GM18499 (cell line): Measurements from ENCODE around the gene LRRC1.
"Not testable (repeated sequence)": the region's sequence is repeated elsewhere in the genome, so short reads cannot be mapped to it uniquely, and the experiment has no call there.

Experiments used
- ATAC-seq: cut with Tn5 transposase; IDR thresholded peaks from one replicate; pipeline ENCODE4 v1.9.1; 2021; ENCODE audit warnings: moderate number of reproducible peaks; ENCODE audit not compliant: insufficient read depth, unreplicated experiment

The LRRC1 gene

GRCh38 chr6:53790886-53791285 lies 3.9 kb upstream of the LRRC1 start:
- ATAC-seq = no peak

DNA sequence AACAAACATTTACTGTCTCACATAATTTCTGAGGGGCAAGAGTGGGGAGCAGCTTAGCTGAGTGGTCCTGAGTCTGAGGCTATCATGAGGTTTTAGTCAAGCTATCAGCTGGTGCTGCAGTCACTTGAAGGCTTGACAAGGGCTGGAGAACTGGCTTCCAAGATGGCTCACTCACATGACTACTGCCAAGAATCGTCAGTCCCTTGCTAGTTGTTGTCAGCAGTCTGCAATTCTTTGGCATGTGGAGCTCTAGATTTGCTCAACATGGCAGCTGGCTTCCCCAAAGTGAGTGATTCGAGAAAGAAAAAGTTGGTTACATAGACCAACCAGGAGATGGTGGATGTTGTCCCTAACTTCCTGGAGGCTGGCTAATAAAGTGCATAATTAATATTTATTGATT lies 2.8 kb upstream of the LRRC1 start:
- ATAC-seq = no peak

DNA sequence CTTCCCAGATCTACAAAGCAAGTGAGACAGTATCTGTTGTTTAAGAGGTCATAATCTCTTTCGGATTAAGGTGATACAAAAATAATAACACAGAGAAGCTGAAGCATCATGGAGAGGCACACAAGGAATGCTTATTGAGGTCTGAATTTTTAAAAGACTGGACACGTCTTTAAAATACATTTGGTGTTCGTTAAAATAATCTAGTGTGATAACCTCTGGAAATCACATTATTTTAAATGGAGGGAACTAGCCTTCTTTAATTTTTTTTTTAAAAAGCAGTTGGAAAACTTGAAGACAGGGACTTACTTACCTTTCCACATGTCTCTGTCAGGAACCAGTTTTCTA lies 1.9 kb upstream of the LRRC1 start:
- ATAC-seq = no peak

GRCh38 chr6:53793318-53794136 lies 1.3 kb upstream of the LRRC1 start:
- ATAC-seq = peak; percentile 26

DNA sequence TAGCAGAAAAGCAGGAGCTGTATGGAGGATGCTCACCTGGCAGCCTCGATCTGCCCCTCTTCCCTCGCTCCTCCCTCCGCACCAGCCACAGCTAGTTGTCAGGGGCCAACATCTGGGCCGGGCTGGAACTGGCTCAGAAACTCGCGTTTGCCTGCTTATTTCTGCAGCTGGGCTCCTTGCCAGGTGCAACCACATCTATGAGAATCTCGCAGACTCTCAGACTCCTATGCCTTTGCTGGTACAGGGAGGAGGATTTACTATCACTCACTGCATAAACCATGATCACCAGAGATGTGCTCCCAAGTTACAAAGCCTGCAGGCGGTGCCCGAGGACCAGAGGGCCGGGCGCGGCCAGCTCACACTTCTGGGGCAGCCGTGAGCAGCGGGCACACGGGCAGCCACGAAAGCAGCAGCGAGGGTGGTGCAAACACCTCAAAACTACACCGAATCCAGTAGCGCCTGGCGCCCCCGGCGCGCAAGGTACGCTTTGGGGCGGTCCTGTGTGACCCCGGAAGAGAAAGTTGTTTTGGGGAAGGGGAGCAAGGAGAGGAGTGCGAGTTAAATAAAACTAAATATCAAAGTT lies 577 bp upstream of the LRRC1 start:
- peak; percentile 36 for ATAC-seq

DNA sequence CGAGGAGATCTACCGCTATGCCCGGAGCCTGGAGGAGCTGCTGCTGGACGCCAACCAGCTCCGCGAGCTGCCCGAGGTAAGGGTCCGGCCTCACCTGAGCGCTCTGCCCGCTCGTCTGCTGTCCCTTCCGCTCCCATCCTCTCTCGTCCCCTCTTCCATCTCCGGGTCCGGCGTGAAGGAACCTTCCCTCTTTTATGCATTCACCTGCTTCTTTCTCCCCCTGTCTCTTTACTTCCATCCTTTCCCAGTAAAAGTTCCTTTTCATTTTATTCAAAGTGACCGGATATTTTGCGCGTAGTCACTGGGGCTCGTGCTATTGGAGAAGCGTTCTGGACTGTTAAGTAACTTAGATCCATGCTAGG lies 516 bp downstream of the LRRC1 start:
- peak; percentile 4 for ATAC-seq

GRCh38 chr6:53795702-53796450 lies 1.1 kb downstream of the LRRC1 start:
- no peak for ATAC-seq

GRCh38 chr6:53796451-53796780 lies 1.6 kb downstream of the LRRC1 start:
- ATAC-seq = no peak

- no peak for ATAC-seq
Measured at GRCh38 chr6:53796791-53797190, 2.0 kb downstream of the LRRC1 start.

DNA sequence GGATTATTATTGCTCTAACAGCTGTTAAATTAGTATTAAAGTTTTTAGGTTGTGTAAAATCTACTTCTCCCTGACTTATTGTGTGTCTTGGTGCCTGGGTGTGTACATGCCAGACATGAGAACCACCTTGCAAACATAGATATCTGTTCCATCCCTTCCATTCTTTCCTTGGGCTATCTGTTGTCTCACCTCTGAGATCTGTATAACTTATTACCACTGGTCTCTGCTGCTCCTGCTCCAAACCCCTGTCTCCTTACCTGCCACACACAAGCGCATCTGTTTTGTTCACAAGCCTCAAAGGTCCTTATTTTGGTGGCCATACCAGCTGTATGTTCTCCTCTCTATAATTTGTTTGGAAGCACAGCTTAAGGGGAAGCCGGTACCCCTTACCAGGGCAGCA lies 2.5 kb downstream of the LRRC1 start:
- ATAC-seq = no peak

DNA sequence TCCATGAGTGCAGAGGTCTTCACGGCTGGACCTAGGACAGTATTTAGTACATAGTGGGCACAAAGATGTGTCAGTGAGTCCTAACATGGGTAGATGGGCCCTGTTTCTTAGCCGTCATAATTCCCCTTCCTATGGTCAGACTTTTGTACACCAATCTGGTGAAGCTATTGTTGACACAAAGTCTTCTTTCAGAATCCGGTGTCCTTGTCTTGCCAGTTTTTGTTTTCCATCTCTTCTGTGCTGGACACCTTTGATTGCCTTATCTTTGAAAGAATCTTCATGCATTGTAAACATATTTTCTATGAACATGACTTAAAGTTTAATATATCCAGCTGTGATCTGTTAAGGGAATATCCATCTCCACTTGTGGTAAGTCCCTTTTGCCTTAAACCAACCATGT lies 4.5 kb downstream of the LRRC1 start:
- ATAC-seq = no peak

DNA sequence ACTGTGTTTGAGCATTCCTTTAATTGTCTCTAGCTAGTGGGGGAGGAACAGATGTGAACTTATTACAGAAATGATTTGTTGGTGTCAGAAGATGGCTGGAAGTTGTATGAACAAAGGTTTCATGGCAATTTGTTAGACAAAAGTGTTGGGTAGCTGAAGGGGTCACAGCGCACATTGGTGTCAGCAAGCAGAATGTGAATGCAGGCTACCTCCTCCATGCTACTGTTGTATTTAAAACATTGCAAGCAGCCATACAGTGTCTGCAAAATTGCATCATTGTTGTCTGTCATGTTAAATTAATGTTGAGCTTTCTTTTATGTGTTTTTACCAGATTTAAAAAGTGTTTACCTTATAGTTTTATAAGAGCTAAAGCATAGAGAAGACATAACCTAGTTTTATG lies 6.2 kb downstream of the LRRC1 start:
- ATAC-seq = no peak

DNA sequence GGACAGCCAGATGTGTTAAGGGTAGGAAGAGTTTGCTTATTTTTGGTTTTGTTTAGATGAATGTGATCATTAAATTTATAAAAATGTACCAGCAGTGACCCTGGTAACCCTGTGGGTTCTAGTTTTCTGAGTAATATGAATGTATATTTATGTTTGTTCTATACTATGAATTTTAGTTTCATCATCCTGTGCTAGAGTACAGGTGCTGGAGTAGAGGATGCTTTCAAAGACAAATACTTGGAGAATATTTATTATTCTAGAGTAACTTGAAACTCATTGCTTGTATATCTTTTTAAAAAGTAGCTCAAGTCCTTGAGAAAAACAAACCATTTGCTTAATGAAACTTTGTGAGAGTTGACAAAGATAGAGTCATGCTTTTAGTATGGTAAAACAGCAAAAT lies 7.8 kb downstream of the LRRC1 start:
- ATAC-seq = no peak

GRCh38 chr6:53803081-53803860 lies 8.5 kb downstream of the LRRC1 start:
- ATAC-seq = no peak

- no peak for ATAC-seq
Measured at GRCh38 chr6:53805016-53805415, 10.2 kb downstream of the LRRC1 start.

DNA sequence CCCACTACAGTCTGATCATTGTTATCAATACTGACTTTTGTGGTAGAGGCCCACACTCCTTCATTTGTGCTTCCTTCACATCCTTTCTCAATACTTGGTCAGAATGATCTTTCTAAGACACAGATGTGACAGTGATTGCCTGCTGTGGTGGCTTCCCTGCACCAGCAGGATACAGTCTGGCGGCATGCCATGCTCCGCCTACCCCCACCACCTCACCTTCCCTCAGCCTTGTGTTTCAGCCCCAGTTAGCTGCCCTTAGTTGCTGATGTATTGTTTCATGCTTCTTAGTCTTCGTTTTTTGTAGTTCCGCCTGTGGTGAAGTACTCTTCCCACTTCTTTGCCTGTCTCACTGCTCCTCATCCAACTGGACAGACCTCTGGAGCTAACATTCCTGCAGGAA lies 10.9 kb downstream of the LRRC1 start:
- no peak for ATAC-seq

DNA sequence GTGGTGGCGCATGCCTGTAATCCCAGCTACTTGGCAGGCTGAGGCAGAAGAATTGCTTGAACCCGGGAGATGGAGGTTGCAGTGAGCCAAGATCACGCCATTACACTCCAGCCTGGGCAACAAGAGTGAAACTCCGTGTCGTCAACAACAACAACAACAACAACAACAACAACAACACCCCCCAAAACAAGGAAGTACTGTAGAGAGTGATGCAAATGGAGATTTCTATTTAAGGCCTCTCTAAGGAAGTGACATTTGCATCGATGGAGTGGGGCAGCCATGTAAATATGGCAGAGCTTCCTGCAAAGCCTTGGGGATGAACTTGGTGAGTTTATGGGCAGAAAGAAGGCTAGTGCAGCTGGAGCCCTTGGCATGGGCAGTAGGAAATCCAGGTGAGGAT lies 12.8 kb downstream of the LRRC1 start:
- not testable (repeated sequence) for ATAC-seq

DNA sequence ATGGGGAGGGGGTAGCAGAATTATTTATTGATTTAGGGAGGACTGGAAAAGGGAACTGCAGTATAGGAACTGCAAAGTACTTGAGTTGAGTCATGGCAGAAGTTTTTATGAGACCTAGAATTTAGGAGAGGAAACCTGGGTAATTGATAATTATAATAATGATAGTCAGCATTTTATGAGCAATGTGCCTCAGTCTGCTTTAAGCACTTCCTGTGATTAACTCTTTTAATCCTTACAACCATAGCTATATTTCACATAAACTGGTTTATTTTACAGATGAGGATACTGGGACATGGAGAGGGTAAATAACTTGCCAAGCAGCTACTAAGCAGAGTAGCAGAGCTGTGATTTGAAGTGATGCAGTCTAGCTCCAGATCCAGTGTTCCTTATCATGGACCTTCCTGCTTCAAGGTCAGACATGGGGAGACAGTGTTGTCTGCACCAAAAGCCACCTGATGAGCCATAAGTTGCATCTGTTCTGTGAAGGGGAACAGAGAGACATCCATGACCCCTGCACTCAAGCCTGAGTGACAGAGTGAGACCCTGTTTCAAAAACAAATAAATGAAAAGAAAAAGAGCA lies 13.6 kb downstream of the LRRC1 start:
- no peak for ATAC-seq

DNA sequence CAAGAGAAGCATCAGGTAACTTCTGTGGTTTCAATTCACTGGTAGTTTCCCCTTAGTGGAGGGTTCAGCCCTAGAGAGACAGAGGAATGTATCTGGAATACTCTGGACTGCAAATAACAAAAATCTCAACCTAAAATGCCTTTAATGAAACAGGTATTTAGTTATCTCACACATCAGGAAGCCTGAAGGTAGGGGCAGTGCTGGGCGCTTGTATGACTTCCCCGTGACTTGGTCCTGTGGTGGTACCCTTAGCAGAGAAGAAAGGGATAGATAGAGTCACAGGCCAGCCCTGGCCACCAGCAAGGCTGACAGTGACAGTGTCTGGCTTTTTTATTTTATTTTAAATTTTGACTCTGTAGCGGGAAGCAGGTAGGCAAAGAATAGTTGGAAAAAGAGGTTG lies 14.9 kb downstream of the LRRC1 start:
- ATAC-seq = no peak

GRCh38 chr6:53811082-53811481 lies 16.3 kb downstream of the LRRC1 start:
- ATAC-seq = peak; percentile 79

- ATAC-seq = no peak
Measured at GRCh38 chr6:53811746-53812145, 16.9 kb downstream of the LRRC1 start.
